ENCODE results near the gene PHF2.

Gene PHF2

GRCh38 chr9:93678199-93679019 is 102.0 kb downstream of the PHF2 start:
- DNase-seq (ENCODE audit: low spot score) = no peak

- no peak for DNase-seq (ENCODE audit: low spot score)
Observed at GRCh38 chr9:93679536-93680442, 103.4 kb downstream of the PHF2 start.

- no peak for DNase-seq (ENCODE audit: low spot score)
Observed at GRCh38 chr9:93680443-93681268, 104.3 kb downstream of the PHF2 start.

GRCh38 chr9:93681269-93682154 is 105.1 kb downstream of the PHF2 start:
- no peak for DNase-seq (ENCODE audit: low spot score)

- peak; percentile 53 for DNase-seq (ENCODE audit: low spot score)
Observed at GRCh38 chr9:93682155-93682968, 106.0 kb downstream of the PHF2 start.

GRCh38 chr9:93683331-93684134 is 107.1 kb downstream of the PHF2 start:
- no peak for DNase-seq (ENCODE audit: low spot score)

GRCh38 chr9:93684161-93684765 is 107.9 kb downstream of the PHF2 start:
- no peak for DNase-seq (ENCODE audit: low spot score)

GRCh38 chr9:93684806-93685543 is 108.6 kb downstream of the PHF2 start:
- DNase-seq (ENCODE audit: low spot score) = no peak

GRCh38 chr9:93686127-93686879 is 109.9 kb downstream of the PHF2 start:
- no peak for DNase-seq (ENCODE audit: low spot score)

GRCh38 chr9:93686880-93687236 is 110.5 kb downstream of the PHF2 start:
- no peak for DNase-seq (ENCODE audit: low spot score)

- no peak for DNase-seq (ENCODE audit: low spot score)
Observed at GRCh38 chr9:93690618-93691017, 114.2 kb downstream of the PHF2 start.

- DNase-seq (ENCODE audit: low spot score) = no peak
Observed at GRCh38 chr9:93693129-93693528, 116.7 kb downstream of the PHF2 start.

- DNase-seq (ENCODE audit: low spot score) = no peak
Observed at GRCh38 chr9:93697352-93698139, 121.2 kb downstream of the PHF2 start.

GRCh38 chr9:93698140-93698908 is 121.9 kb downstream of the PHF2 start:
- DNase-seq (ENCODE audit: low spot score) = no peak

- no peak for DNase-seq (ENCODE audit: low spot score)
Observed at GRCh38 chr9:93699650-93700049, 123.3 kb downstream of the PHF2 start.
